HG02970 (cell line): Measurements from ENCODE around the gene NIT2.
"Not testable (repeated sequence)": the region's sequence is repeated elsewhere in the genome, so short reads cannot be mapped to it uniquely, and the experiment has no call there.

Experiments
- ATAC-seq: cut with Tn5 transposase; IDR thresholded peaks from one replicate; pipeline ENCODE4 v1.9.1; 2021; ENCODE audit warnings: mild to moderate bottlenecking, moderate library complexity, moderate number of reproducible peaks; ENCODE audit not compliant: unreplicated experiment, low FRiP score

The NIT2 gene

DNA sequence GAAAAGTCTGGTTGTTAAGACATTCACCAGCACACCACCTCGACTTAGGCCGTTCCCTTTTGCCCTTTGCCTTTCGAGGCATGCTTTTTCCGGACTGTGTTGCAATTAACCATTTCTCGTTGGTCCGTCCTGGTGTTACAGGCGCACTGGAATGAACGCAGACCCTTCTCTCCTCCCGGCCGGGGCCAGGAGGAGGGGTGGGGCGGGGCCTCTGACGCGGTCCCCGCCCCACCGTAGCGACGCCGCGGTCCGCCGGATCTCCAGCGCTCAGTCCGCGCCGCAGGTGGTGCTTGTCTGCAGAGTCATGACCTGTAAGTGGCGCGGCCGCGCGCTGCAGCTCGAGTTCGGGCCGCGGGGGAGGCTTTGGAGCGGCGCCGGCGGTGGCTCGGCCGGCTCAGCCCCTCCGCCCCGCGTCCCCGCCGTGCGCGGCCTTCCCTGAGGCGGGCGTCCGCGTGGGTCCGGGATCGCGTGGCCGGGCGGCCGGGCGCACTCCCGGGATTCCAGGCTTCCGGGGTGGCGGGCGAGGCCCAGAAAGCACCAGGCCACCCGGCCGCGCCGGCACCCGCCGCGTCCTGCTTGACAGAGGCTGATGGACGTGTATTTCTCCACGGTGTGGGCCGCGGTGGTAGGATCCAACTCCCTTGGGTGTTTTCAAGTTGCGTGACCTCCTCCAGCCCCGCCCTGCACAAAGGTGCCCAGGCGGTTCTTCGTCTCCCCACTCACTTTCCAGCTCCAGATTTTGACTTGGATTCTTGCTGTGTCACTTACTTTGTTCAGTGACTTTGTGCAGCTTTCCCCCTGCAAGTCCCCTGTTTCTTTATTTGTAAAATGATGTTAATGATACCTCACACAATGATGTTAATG, at the start of gene NIT2:
NIT2 (plus strand) TSS at position 270 of the 864 bp plus-strand sequence; CDS start at position 305, 35 bp downstream.
- ATAC-seq: peak; percentile 94

DNA sequence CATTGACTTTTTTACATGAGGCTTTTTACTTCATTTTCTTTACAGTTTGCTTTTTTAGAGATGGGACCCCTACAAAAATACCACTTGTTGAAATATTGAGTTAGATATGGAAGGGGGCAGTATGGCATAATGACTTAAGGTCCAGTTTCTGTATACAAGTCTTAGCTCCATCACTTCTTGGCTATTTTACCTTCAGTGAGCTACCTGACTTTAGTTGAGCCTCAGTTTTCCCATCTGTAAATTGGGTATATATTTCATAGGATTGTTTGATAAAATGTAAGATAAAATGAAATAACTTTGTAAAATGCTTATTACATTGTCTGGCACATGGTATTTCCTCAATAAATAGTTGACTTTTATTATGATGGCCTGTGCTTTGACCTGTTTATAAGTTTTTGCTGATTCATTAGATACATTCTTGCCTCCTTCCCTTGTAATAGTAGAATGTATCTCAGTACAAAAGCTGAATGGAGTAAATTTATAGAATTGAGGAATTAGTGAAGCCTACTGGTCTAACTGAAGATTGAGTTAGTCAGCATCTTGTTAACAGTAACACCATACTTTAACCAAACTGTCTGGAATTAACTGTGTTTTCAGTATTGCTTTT, 46.2 kb upstream of the NIT2 start:
- no peak for ATAC-seq

DNA sequence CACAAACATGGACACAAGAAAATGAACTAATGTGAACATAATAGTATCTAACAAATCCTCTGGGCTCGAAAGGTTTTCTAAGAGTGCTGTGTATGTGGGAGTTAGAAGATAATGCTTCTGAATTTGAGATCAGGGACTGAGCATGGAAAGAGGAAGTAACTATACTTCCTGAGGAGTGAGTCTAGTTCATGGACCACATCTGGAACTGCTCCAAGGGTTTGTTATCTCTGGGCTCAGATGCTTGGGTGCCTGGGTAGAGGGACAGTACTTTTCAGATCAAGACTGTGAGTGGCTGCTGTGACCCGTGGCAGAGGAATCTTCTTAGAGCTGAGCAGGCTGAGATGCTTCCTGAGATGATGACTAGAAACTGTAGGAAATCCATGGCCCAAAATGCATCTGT, 45.2 kb upstream of the NIT2 start:
- no peak for ATAC-seq

GRCh38 chr3:100295089-100295488, 39.5 kb upstream of the NIT2 start:
- no peak for ATAC-seq

- no peak for ATAC-seq
These were observed 36.8 kb upstream of the NIT2 start for GRCh38 chr3:100297784-100298183.

- no peak for ATAC-seq
These were observed 35.5 kb upstream of the NIT2 start for GRCh38 chr3:100299016-100299415.

DNA sequence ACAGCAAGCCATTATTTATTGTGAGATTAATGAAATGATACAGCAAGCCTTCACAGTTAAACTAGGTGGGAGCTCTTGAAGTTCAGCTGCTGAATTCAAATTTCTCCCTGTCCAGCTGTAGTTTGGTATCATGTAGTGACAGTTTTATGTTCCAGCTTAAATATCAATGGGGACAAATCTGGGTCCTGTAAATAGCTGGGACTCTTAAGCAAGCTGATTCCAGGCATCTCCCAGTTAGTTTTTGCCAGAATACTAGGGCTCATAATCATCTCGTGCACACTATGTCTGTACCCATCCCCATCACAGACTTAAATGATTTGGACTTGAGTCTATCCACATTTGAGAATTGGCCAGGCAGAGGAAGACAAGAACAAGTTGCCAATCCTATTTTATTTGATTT, 27.9 kb upstream of the NIT2 start:
- no peak for ATAC-seq

GRCh38 chr3:100310355-100310965, 24.1 kb upstream of the NIT2 start:
- ATAC-seq: no peak

DNA sequence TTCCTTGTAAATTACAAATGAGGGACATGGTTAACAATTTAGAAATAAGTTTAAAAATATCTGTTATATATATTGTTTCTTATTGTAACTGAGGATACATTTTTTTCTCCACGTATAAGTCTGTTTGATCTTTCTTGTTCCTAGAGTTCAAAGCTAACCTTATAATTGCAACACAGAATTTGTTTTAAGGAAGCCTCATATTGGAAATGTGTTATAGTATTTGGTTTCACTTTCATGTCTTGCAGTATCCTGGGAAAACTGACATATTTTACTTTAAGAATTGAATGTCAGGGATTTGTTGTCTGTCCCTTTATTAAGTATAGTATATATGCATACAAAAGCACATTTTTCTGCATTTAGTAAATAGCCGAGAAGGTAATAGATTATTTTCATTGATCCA, 23.5 kb upstream of the NIT2 start:
- no peak for ATAC-seq

- peak; percentile 60 for ATAC-seq
These were observed 17.9 kb upstream of the NIT2 start for GRCh38 chr3:100316641-100317069.

GRCh38 chr3:100317912-100318311, 16.6 kb upstream of the NIT2 start:
- ATAC-seq: no peak

DNA sequence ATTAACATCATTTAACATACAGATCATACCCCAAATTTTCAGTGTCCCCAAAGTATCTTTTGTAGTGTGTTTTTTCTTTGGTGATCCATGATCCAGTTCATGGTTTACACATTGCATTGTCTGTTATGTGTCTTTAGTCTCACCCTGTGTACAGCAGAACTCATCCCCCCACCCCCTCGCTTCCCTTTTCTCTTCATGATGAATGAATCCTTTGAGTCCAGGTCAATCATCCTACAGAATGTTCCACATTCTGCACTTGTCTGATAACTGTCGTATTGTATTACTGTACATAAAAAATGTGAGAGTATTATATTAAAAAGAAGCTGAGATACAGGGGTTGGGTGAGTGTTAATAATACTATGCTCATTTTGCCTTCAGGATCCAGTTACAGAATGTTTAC, 14.6 kb upstream of the NIT2 start:
- ATAC-seq: no peak

DNA sequence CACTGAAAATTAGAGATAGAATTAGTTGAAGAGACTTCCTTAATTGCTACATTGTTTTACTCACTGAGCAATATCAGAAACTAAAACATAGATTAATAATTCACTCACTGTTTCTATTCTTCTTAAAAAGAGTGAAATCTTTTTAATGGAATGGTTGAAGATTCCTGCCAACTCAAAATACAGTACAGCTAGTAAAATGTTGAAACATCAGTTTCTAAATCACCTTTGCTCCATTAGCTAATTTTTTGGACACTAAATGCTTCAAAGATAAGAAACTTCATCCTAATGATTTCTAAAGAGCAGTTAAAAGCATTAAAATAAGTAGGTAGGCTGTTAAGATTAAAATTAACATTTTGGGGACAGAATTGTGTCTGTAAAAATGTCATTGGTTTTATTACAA, 10.5 kb upstream of the NIT2 start:
- ATAC-seq: no peak

DNA sequence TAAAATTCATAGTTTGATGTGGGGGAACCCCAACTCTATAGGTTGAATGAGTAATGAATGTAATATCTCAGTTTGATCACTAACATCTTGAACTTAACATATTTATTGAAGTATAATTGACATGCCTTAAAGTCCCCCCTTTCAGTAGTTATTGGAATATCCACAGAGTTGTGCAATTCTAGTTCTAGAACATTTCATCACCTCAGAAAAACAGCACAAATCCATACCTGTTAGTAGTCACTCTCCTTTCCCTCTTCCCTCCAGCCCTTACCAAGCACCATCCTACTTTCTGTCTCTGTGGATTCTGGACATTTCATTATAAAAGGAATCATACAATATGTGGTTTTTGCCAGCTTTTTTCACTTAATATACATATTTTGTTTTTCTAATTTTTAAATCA, 8.7 kb upstream of the NIT2 start:
- ATAC-seq: no peak

GRCh38 chr3:100327377-100327776, 7.2 kb upstream of the NIT2 start:
- not testable (repeated sequence) for ATAC-seq

DNA sequence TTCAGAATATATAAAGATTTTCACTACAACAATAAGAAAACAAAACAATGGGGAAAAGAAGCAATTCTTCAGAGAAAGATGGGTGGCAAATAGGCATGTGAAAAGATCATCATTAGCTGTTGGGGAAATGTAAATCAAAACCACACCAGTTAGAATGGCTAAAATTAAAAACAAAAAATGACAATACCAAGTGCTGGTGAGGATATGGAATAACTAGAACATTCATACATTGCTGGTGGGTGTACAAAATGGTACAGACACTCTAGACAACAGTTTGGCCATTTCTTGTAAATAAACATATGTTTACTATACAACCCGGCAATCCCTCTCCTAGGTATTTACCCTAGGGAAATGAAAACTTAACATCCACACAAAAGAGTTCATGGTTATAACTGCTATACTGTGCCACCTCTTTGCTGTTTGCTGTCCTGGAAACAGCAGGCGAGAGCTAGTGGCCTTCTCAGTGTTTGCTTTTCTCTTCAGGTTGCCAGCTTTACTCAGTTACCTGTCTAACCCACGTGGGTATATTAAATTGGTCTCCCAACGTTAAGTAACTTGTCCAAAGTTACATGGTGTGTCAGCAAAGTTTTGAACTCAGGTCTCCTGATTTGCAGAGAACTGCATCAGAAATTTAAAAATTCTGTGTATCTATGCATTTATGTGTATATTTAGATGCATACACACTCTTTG, 4.6 kb upstream of the NIT2 start:
- ATAC-seq: no peak

GRCh38 chr3:100330651-100331050, 3.9 kb upstream of the NIT2 start:
- ATAC-seq: no peak

DNA sequence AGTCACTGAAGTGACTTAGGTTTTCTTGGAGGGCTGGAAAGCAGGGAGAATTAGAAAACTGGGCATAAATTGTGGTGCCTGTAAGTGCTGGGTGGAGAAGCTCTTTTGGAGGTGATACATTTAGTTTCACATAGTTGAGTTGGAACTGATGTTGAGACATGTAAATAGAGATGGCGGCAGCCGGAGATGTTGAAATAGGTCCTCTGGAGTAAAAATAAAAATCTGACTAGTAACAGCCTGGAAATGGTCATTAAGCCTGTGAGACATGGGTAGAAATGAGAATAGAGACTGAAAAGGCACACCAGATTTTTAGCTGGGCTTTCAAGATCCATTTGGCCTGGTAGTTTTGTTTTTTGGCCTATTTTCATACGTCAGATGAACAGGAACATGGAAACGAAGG, 2.9 kb upstream of the NIT2 start:
- ATAC-seq: no peak

DNA sequence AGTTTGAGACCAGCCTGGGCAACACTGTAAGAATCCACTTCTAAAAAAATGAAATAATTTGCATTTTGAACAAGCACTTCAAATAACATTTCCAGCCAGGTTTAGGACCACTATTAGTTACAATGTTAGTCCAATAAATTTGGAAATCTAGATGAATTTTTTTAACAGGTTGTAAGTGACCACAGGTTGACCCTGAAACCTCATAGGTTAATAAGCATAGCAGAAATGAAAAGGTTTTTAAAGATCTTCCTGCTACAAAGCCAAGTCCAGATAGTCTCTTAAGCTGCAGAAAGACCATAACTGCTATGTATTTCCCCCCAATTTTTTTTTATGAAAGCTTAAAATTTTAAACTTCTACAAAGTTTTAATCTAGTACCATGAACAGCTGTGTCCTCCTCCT, 1.5 kb upstream of the NIT2 start:
- no peak for ATAC-seq

- no peak for ATAC-seq
These were observed 528 bp upstream of the NIT2 start for GRCh38 chr3:100333970-100334487.

DNA sequence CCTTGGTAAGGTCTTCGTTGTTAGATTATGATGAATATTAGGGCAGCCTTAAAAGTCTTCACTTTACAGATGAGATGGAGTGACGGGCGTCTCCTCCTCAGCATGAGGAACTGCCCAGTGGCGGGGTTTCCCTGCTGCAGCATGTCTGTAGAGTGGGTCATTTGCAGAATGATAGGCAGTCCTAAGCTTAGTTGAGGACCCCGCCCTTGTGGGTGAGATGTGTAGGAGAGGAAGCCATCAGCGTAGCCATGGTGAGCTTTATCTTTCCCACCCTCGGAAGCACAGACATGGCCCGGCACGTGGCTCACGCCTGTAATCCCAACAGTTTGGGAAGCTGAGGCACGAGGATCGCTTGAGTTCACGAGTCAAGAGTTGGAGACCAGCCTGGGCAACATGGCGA, 877 bp downstream of the NIT2 start:
- no peak for ATAC-seq
